ENCODE results near the gene RAB7B.
"Not testable (repeated sequence)": the region's sequence is repeated elsewhere in the genome, so short reads cannot be mapped to it uniquely, and the experiment has no call there.

The RAB7B gene

GRCh38 chr1:206002871-206003801 lies at the start of gene RAB7B:
Gene RAB7B (minus strand): TSS chr1:206003395. CDS start chr1:205994135, 9,260 bp downstream.
- no peak for DNase-seq

GRCh38 chr1:206052231-206052865 lies 49.2 kb upstream of the RAB7B start:
- not testable (repeated sequence) for DNase-seq

GRCh38 chr1:206050655-206051235 lies 47.5 kb upstream of the RAB7B start:
- DNase-seq = no peak

GRCh38 chr1:206049919-206050600 lies 46.9 kb upstream of the RAB7B start:
- no peak for DNase-seq

- no peak for DNase-seq
Observed at GRCh38 chr1:206049293-206049692, 46.1 kb upstream of the RAB7B start.

GRCh38 chr1:206048582-206048981 lies 45.4 kb upstream of the RAB7B start:
- no peak for DNase-seq

GRCh38 chr1:206047271-206047670 lies 44.1 kb upstream of the RAB7B start:
- DNase-seq = no peak

GRCh38 chr1:206041640-206042039 lies 38.4 kb upstream of the RAB7B start:
- no peak for DNase-seq

GRCh38 chr1:206040328-206040727 lies 37.1 kb upstream of the RAB7B start:
- no peak for DNase-seq

- no peak for DNase-seq
Observed at GRCh38 chr1:206039046-206039973, 36.1 kb upstream of the RAB7B start.

- DNase-seq = no peak
Observed at GRCh38 chr1:206037581-206037980, 34.4 kb upstream of the RAB7B start.

GRCh38 chr1:206036663-206037455 lies 33.7 kb upstream of the RAB7B start:
- DNase-seq = no peak

- DNase-seq = no peak
Observed at GRCh38 chr1:206035027-206035426, 31.8 kb upstream of the RAB7B start.

GRCh38 chr1:206032380-206033140 lies 29.4 kb upstream of the RAB7B start:
- DNase-seq = no peak

GRCh38 chr1:206030714-206031113 lies 27.5 kb upstream of the RAB7B start:
- DNase-seq = peak; percentile 16 to 58 (median 32)

- no peak for DNase-seq
Observed at GRCh38 chr1:206030191-206030590, 27.0 kb upstream of the RAB7B start.

- DNase-seq = no peak
Observed at GRCh38 chr1:206029484-206029883, 26.3 kb upstream of the RAB7B start.

GRCh38 chr1:206025283-206025820 lies 22.2 kb upstream of the RAB7B start:
- DNase-seq = no peak

GRCh38 chr1:206023695-206024094 lies 20.5 kb upstream of the RAB7B start, which contains the start of gene CTSE:
Gene CTSE (minus strand): TSS chr1:206023895. CDS start chr1:206023791, 104 bp downstream.
- no peak for DNase-seq

- DNase-seq = no peak
Observed at GRCh38 chr1:206022766-206023165, 19.6 kb upstream of the RAB7B start.
